Heart left ventricle (tissue), 13 donors: ENCODE measurements around the gene GALNT9.

Experiments used
- CTCF ChIP-seq, 12 donors: fragments of 200-600 bp; sonication (generic) in 4 of 12; IDR thresholded peaks; one replicate each; pipeline versions ENCODE4 v1.5.0 to v1.8.0; 2018 to 2022; ENCODE audit warnings: antibody characterized with exemption in 12 of 12, mild to moderate bottlenecking in 5 of 12
- POLR2A ChIP-seq, 2 donors: fragments of 450-650 bp; IDR thresholded peaks; one replicate each; pipeline ENCODE4 v1.6.1; 2017; ENCODE audit warnings: antibody characterized with exemption in 2 of 2, mild to moderate bottlenecking in 2 of 2, moderate library complexity in 2 of 2
- donor health status: ischemic (EF 13 %, LVEDD 7.1; RV severe dilation, severe dysfunction).
- donor health status: DM: no; HTN: yes; CAD: no.
- donor health status: DM: no; HTN: no; CAD: no.
- donor health status: ischemic (EF 25% LVEDD 6.9; RV normal size, moderate dysfunction).
- donor health status: ischemic (EF 25% LVEDD 5.7; RV mildly dilated, moderate dysfunction).
- donor health status: ischemic (EF 35%, LVEDD 5.7; RV mildly dilated, moderate dysfunction).
- donor health status: nonischemic (EF 11% LVEDD 7.7; RV severe dilation, severe dysfunction).
- donor health status: DM: yes; HTN: yes; CAD: no.
- donor health status: PGD.
- donor health status: ischemic (EF 29% LVEDD 5.4; RV normal size, mild dysfunction).
- donor health status: nonischemic (EF 23%, LVEDD 6.1; RV moderate dilation, normal function).

DNA sequence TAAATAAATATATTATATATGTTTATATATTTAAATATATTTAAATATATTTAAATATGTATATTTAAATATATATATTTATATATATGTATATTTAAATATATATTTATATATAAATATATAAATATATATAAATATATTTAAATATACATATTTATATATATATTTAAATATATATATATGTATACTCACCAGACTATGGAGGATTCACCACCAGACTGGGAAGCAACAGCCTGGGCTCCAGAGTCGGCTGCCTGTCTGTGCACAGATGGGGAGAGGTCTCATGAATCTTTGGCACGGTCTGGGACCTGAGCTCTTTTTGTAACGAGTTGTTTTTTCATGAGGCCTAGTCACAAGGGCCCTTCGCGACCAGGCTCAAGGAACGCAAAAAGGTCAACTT, 163.8 kb downstream of the GALNT9 start:
- no peak for TF ChIP-seq POLR2A (IDR thresholded peaks at IDR 0.05)
- TF ChIP-seq CTCF (IDR thresholded peaks at IDR 0.05): no peak
